Endodermal cell (in vitro differentiated cells): ENCODE measurements around the gene GGA3. TPM values are rescaled to one million over a fixed set of nuclear protein-coding genes. Genes with fewer than 3 reads are reported as not detected.

Source experiments
- DNase-seq: peaks from one replicate; pipeline ENCODE4 v3.0.0-alpha.2; 2017
- H3K27ac ChIP-seq: 2 replicates; pipeline ENCODE4 v1.5.1; 2013; ENCODE audit warnings: mild to moderate bottlenecking, low read depth, low read length, moderate library complexity
- H3K27me3 ChIP-seq: 2 replicates; pipeline ENCODE4 v1.6.1; 2013; ENCODE audit warnings: mild to moderate bottlenecking, low read length, moderate library complexity; ENCODE audit not compliant: insufficient read depth, control insufficient read depth, poor library complexity, severe bottlenecking
- H3K36me3 ChIP-seq: 2 replicates; pipeline ENCODE4 v1.7.0; 2013; ENCODE audit warnings: mild to moderate bottlenecking, low read length, moderate library complexity; ENCODE audit not compliant: control insufficient read depth, insufficient read depth
- H3K4me1 ChIP-seq: one replicate; pipeline ENCODE4 v1.7.0; 2013; ENCODE audit warnings: low read length; ENCODE audit not compliant: control insufficient read depth, insufficient read depth
- H3K4me3 ChIP-seq: 2 replicates; pipeline ENCODE4 v1.5.1; 2013; ENCODE audit warnings: mild to moderate bottlenecking, low read length, moderate library complexity
- H3K9ac ChIP-seq: 2 replicates; pipeline ENCODE4 v1.6.1; 2013; ENCODE audit warnings: mild to moderate bottlenecking, low read length, moderate library complexity; ENCODE audit not compliant: poor library complexity, severe bottlenecking; ENCODE audit errors: extremely low read depth
- H3K9me3 ChIP-seq: 2 replicates; pipeline ENCODE4 v1.6.1; 2013; ENCODE audit warnings: mild to moderate bottlenecking, low read length, moderate library complexity; ENCODE audit not compliant: control insufficient read depth
- H3K27ac Mint-ChIP-seq: 2 replicates; pipeline ENCODE4 v1.8.0; 2020; ENCODE audit warnings: mixed read lengths
- H3K27me3 Mint-ChIP-seq: 2 replicates; pipeline ENCODE4 v1.8.0; 2021; ENCODE audit warnings: mild to moderate bottlenecking, mixed read lengths; ENCODE audit not compliant: insufficient read depth
- H3K36me3 Mint-ChIP-seq: 2 replicates; pipeline ENCODE4 v1.8.0; 2020; ENCODE audit warnings: low read depth, mixed read lengths
- H3K4me1 Mint-ChIP-seq: 2 replicates; pipeline ENCODE4 v1.8.0; 2020; ENCODE audit warnings: mixed read lengths
- H3K4me3 Mint-ChIP-seq: 2 replicates; pipeline ENCODE4 v1.8.0; 2020; ENCODE audit warnings: mild to moderate bottlenecking, moderate library complexity, mixed read lengths
- H3K9me3 Mint-ChIP-seq: 2 replicates; pipeline ENCODE4 v1.8.0; 2020; ENCODE audit warnings: mild to moderate bottlenecking, mixed read lengths
- WGBS, 2 experiments: methylation state at CpG; one replicate each; pipeline versions ENCODE4 v1.1.5 to v1.1.7; 2013; ENCODE audit warnings: missing lambda C conversion rate in 2 of 2, mixed read lengths in 1 of 2; ENCODE audit not compliant: insufficient coverage in 1 of 2, insufficient read length in 1 of 2; 5-methylcytosine and 5-hydroxymethylcytosine counted together
- total RNA-seq, 2 donors: library from RNA; stranded (reverse); fragmentation: NEBNext Ultra II Directional in 1 of 2; extraction: Animal tissue kit (Norgen Biotek cat#: 25700) in 1 of 2; gene quantifications; 2 replicates in 1 of 2; 3 replicates in 1 of 2; pipeline ENCODE4 v1.2.1, GENCODE V29; 2021
- TF ChIP-seq, protein P1 (sequence below): fragments of 200-600 bp; sonication (generic); conservative IDR thresholded peaks from 2 replicates; pipeline ENCODE4 v1.5.0; 2021; ENCODE audit warnings: antibody characterized with exemption, mild to moderate bottlenecking

The GGA3 gene
- total RNA-seq, 2 donors from 2014 or later = 64.9 to 73.2 TPM

DNA sequence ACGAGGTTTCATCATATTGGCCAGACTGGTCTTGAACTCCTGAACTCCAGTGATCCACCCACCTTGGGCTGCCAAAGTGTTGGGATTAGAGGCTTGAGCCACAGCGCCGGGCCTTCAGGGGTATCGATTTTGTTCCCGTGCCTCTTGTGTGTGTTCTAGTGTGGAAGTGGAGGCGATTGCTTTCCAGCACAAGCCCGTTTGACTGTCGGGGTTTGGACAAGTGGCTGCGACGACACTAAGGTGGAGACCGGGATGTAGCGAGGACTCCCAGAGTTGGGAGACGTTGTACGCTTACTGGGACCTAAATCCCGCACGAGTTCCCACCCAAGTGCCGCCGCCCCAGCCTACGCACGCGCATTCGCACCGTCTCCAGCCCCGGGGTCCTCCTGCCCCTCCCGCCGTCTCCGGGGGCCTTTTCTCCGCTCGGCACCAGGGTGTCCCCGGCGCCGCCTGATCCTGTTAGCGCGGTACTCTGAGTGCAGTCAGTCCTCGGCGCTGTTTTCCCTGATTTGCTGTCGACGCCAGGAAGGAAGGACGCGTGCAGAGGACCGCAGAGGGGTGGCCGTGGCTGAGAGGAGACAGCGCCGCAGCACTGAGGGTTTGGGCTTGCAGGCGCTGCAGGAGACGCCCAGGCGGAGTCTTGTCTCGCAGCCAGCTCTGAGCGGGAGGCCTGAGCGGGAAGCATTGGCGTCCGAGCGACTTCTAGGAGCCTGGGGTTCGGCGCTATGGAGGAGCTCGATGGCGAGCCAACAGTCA, 56.2 kb downstream of the GGA3 start, which contains the start of gene NUP85:
Gene NUP85 (plus strand): TSS at position 643 of the 756 bp plus-strand sequence. CDS start 83 bp downstream, at position 726.
- TF ChIP-seq, protein P1, sequence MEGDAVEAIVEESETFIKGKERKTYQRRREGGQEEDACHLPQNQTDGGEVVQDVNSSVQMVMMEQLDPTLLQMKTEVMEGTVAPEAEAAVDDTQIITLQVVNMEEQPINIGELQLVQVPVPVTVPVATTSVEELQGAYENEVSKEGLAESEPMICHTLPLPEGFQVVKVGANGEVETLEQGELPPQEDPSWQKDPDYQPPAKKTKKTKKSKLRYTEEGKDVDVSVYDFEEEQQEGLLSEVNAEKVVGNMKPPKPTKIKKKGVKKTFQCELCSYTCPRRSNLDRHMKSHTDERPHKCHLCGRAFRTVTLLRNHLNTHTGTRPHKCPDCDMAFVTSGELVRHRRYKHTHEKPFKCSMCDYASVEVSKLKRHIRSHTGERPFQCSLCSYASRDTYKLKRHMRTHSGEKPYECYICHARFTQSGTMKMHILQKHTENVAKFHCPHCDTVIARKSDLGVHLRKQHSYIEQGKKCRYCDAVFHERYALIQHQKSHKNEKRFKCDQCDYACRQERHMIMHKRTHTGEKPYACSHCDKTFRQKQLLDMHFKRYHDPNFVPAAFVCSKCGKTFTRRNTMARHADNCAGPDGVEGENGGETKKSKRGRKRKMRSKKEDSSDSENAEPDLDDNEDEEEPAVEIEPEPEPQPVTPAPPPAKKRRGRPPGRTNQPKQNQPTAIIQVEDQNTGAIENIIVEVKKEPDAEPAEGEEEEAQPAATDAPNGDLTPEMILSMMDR = no peak
- H3K27me3 ChIP-seq = no peaks in the 10 kb centered on the region
- H3K4me1 ChIP-seq = no peaks in the 10 kb centered on the region
- H3K9ac ChIP-seq = peak within 1 kb of the TSS; percentile 98
- H3K27ac ChIP-seq = peak within 1 kb of the TSS; percentile 100
- H3K27ac Mint-ChIP-seq = peak within 1 kb of the TSS; percentile 100
- H3K4me3 Mint-ChIP-seq = peak within 1 kb of the TSS; percentile 94
- peaks cover 22% of the 10 kb centered on the region for H3K36me3 ChIP-seq
- peaks cover 14% of the 10 kb centered on the region for H3K36me3 Mint-ChIP-seq
- no peaks in the 10 kb centered on the region for H3K9me3 ChIP-seq
- no peaks in the 10 kb centered on the region for H3K9me3 Mint-ChIP-seq
- peak within 1 kb of the TSS; percentile 98 for H3K4me3 ChIP-seq
- DNase-seq = peak; percentile 99
- no peaks in the 10 kb centered on the region for H3K27me3 Mint-ChIP-seq
- H3K4me1 Mint-ChIP-seq = peaks cover 6% of the 10 kb centered on the region
- 1% methylated on average over 39 to 57 of the region's 57 CpGs for WGBS, 2 experiments

DNA sequence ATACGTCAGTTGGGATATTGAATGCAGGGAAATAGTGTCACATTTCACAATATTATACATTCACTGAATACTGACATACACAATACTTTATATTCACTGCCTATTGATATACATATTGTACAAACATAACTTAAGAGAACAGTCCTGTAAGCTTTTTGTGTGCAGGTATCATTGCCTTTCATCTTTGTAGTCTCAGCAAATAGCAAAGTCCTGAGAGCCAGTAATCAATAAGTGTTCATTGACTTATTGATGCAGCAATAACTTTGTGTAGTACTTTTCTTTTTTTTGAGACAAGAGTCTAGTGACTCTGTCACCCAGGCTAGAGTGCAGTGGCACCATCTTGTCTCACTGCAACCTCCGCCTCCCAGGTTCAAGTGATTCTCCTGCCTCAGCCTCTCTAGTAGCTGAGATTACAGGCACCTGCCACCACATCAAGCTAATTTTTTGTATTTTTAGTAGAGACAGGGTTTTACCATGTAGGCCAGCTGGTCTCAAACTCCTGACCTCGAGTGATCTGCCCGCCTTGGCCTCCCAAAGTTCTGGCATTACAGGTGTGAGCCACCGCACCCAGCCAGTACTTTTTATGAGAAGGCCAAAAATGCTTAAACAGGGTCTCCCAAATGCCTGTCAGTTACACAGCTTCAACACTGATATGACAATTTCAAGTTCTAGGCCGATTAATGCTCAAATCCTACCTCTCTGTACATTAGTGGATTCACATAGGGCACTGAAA, 61.4 kb downstream of the GGA3 start:
- no peaks in the 10 kb centered on the region for H3K27me3 ChIP-seq

DNA sequence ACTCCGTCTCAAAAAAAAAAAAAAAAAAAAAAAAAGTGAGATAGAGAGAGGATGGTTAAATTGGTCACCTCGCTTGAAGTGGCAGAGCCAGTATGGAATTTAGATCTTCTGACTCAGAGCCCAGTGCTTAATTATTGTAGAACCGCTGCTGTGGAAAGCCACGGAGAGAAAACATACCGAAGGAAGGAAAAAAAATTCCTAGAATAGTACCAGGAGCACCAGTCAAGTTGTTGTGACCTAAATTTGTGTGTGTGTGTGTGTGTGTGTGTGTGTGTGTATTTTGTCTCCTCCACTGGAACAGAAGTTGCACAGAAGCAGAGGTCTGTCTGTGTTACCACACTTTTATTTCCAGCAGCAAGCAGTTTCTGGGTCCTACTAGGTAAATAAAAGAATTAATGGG, 66.5 kb downstream of the GGA3 start:
- H3K27ac Mint-ChIP-seq = no peak overlapping the region
- Histone ChIP-seq H3K27me3 (no peaks in the 10 kb centered on the region), H3K36me3 (no peaks in the 10 kb centered on the region), H3K9me3 (no peaks in the 10 kb centered on the region), H3K4me1 (no peaks in the 10 kb centered on the region), H3K9ac (no peak overlapping the region), H3K27ac (no peak overlapping the region), H3K4me3 (no peak overlapping the region)
- no peaks in the 10 kb centered on the region for H3K9me3 Mint-ChIP-seq
- 91 to 93% methylated on average over 3 to 4 of the region's 5 CpGs for WGBS, 2 experiments
- no peaks in the 10 kb centered on the region for H3K36me3 Mint-ChIP-seq
- TF ChIP-seq, protein P1 = no peak
- no peak overlapping the region for H3K4me3 Mint-ChIP-seq
- no peak for DNase-seq
- H3K4me1 Mint-ChIP-seq = no peaks in the 10 kb centered on the region
- peaks cover 8% of the 10 kb centered on the region for H3K27me3 Mint-ChIP-seq

More for the DNA sequence above, 61.4 kb downstream of the GGA3 start:
- no peak overlapping the region for H3K4me3 Mint-ChIP-seq
- no peaks in the 10 kb centered on the region for H3K4me1 Mint-ChIP-seq
- Histone ChIP-seq H3K36me3 (no peaks in the 10 kb centered on the region), H3K4me3 (no peak overlapping the region), H3K9me3 (no peaks in the 10 kb centered on the region), H3K9ac (no peak overlapping the region), H3K27ac (no peak overlapping the region), H3K4me1 (no peaks in the 10 kb centered on the region)
- TF ChIP-seq, protein P1 = no peak
- H3K27me3 Mint-ChIP-seq = peaks cover 5% of the 10 kb centered on the region
- 81 to 90% methylated on average over 3 to 6 of the region's 6 CpGs for WGBS, 2 experiments
- no peaks in the 10 kb centered on the region for H3K36me3 Mint-ChIP-seq
- DNase-seq = no peak
- no peaks in the 10 kb centered on the region for H3K9me3 Mint-ChIP-seq
- no peak overlapping the region for H3K27ac Mint-ChIP-seq
